ENCODE measurements around the gene PXDN. TPM values are rescaled to one million over a fixed set of nuclear protein-coding genes. Genes with fewer than 3 reads are reported as not detected.
"Not testable (repeated sequence)": the region's sequence is repeated elsewhere in the genome, so short reads cannot be mapped to it uniquely, and the experiment has no call there.

Gene PXDN
- 21.6 TPM for total RNA-seq

GRCh38 chr2:1744446-1745170 is at the start of gene PXDN:
TSS of gene PXDN (minus strand) at chr2:1744515. CDS start at chr2:1744455, 60 bp downstream.
- no peak for DNase-seq (ENCODE audit: low spot score in 2 of 2)
- FAIRE-seq: no peak

GRCh38 chr2:1793868-1794445 is 49.6 kb upstream of the PXDN start:
- FAIRE-seq: no peak

GRCh38 chr2:1793001-1793867 is 48.9 kb upstream of the PXDN start:
- no peak for DNase-seq (ENCODE audit: low spot score in 2 of 2)
- FAIRE-seq: no peak

More at GRCh38 chr2:1793868-1794445, 49.6 kb upstream of the PXDN start:
- DNase-seq (ENCODE audit: low spot score in 2 of 2): no peak

- FAIRE-seq (no peak), DNase-seq (ENCODE audit: low spot score in 2 of 2) (no peak)
Measured at GRCh38 chr2:1791685-1792435, 47.5 kb upstream of the PXDN start.

GRCh38 chr2:1791006-1791605 is 46.8 kb upstream of the PXDN start:
- FAIRE-seq (no peak), DNase-seq (ENCODE audit: low spot score in 2 of 2) (no peak)

- FAIRE-seq (no peak), DNase-seq (ENCODE audit: low spot score in 2 of 2) (no peak)
Measured at GRCh38 chr2:1790473-1790872, 46.2 kb upstream of the PXDN start.

- DNase-seq (ENCODE audit: low spot score in 2 of 2) (no peak), FAIRE-seq (no peak)
Measured at GRCh38 chr2:1789610-1790009, 45.3 kb upstream of the PXDN start.

GRCh38 chr2:1788478-1788959 is 44.2 kb upstream of the PXDN start:
- FAIRE-seq: no peak
- no peak for DNase-seq (ENCODE audit: low spot score in 2 of 2)

GRCh38 chr2:1787755-1788477 is 43.6 kb upstream of the PXDN start:
- DNase-seq (ENCODE audit: low spot score in 2 of 2) (no peak), FAIRE-seq (no peak)

- FAIRE-seq: no peak
- no peak for DNase-seq (ENCODE audit: low spot score in 2 of 2)
Measured at GRCh38 chr2:1784986-1785617, 40.8 kb upstream of the PXDN start.

GRCh38 chr2:1784087-1784486 is 39.8 kb upstream of the PXDN start:
- FAIRE-seq: no peak
- no peak for DNase-seq (ENCODE audit: low spot score in 2 of 2)

GRCh38 chr2:1782514-1782913 is 38.2 kb upstream of the PXDN start:
- DNase-seq (ENCODE audit: low spot score in 2 of 2): no peak
- FAIRE-seq: no peak

- no peak for FAIRE-seq
Measured at GRCh38 chr2:1781291-1782080, 37.2 kb upstream of the PXDN start.

GRCh38 chr2:1780693-1781092 is 36.4 kb upstream of the PXDN start:
- DNase-seq (ENCODE audit: low spot score in 2 of 2) (no peak), FAIRE-seq (no peak)

More at GRCh38 chr2:1781291-1782080, 37.2 kb upstream of the PXDN start:
- DNase-seq (ENCODE audit: low spot score in 2 of 2): no peak

GRCh38 chr2:1780054-1780453 is 35.7 kb upstream of the PXDN start:
- DNase-seq (ENCODE audit: low spot score in 2 of 2); FAIRE-seq: not testable (repeated sequence)

- DNase-seq (ENCODE audit: low spot score in 2 of 2) (no peak), FAIRE-seq (no peak)
Measured at GRCh38 chr2:1778566-1778965, 34.3 kb upstream of the PXDN start.

- DNase-seq (ENCODE audit: low spot score in 2 of 2): no peak
- no peak for FAIRE-seq
Measured at GRCh38 chr2:1777781-1778180, 33.5 kb upstream of the PXDN start.

- FAIRE-seq (no peak), DNase-seq (ENCODE audit: low spot score in 2 of 2) (no peak)
Measured at GRCh38 chr2:1777156-1777555, 32.8 kb upstream of the PXDN start.
